Neural cell (in vitro differentiated cells): ENCODE results near the gene SMIM36. TPM values are rescaled to one million over a fixed set of nuclear protein-coding genes. Genes with fewer than 3 reads are reported as not detected.

ENCODE experiments used
- H2AFZ ChIP-seq: fragments of 200-600, 300-800 bp; sonication (generic), shearing (Covaris generic); 2 replicates; pipeline ENCODE4 v1.6.0; 2014; ENCODE audit warnings: low read depth, mild to moderate bottlenecking, antibody characterized with exemption, low read length, moderate library complexity
- H3F3A ChIP-seq: fragments of 200-600 bp; shearing (Covaris generic); 2 replicates; pipeline ENCODE4 v1.6.1; 2016; ENCODE audit warnings: mild to moderate bottlenecking, moderate library complexity, mixed read lengths, antibody characterized with exemption, low read length; ENCODE audit not compliant: insufficient read depth, poor library complexity, severe bottlenecking
- H3K27ac ChIP-seq: fragments of 200-600, 300-800 bp; sonication (generic), shearing (Covaris generic); 2 replicates; pipeline ENCODE4 v1.5.1; 2014; ENCODE audit warnings: mild to moderate bottlenecking, low read length, moderate library complexity
- H3K27me3 ChIP-seq: fragments of 300-800, 200-600 bp; sonication (generic), shearing (Covaris generic); 2 replicates; pipeline ENCODE4 v1.6.0; 2014; ENCODE audit warnings: mild to moderate bottlenecking, low read depth, low read length, moderate library complexity; ENCODE audit not compliant: insufficient read depth
- H3K36me3 ChIP-seq: fragments of 300-800, 200-600 bp; sonication (generic), shearing (Covaris generic); 2 replicates; pipeline ENCODE4 v1.5.1; 2014; ENCODE audit warnings: mild to moderate bottlenecking, antibody characterized with exemption, low read length, moderate library complexity; ENCODE audit not compliant: insufficient read depth
- H3K4me2 ChIP-seq: fragments of 300-800, 200-600 bp; sonication (generic), shearing (Covaris generic); 2 replicates; pipeline ENCODE4 v1.6.0; 2014; ENCODE audit warnings: mild to moderate bottlenecking, low read length
- H3K4me3 ChIP-seq: fragments of 300-800, 200-600 bp; sonication (generic), shearing (Covaris generic); 2 replicates; pipeline ENCODE4 v1.5.1; 2014; ENCODE audit warnings: mild to moderate bottlenecking, low read length, moderate library complexity
- H3K79me2 ChIP-seq: fragments of 200-600 bp; shearing (Covaris generic); replicated peaks from 2 replicates; pipeline ENCODE4 v1.6.0; 2014; ENCODE audit warnings: mild to moderate bottlenecking, low read length, moderate library complexity; ENCODE audit not compliant: insufficient read depth
- H3K9ac ChIP-seq: fragments of 300-800, 200-600 bp; sonication (generic), shearing (Covaris generic); 2 replicates; pipeline ENCODE4 v1.6.1; 2016; ENCODE audit warnings: mild to moderate bottlenecking, low read length, mixed read lengths
- H3K9me2 ChIP-seq: fragments of 200-600 bp; shearing (Covaris generic); 2 replicates; pipeline ENCODE4 v1.6.1; 2016; ENCODE audit warnings: mild to moderate bottlenecking, low read length, mixed read lengths; ENCODE audit not compliant: insufficient read depth
- H3K9me3 ChIP-seq: fragments of 200-600, 300-800 bp; sonication (generic), shearing (Covaris generic); 2 replicates; pipeline ENCODE4 v1.6.1; 2016; ENCODE audit warnings: mild to moderate bottlenecking, mixed run types, low read length, moderate library complexity, mixed read lengths
- H4K20me1 ChIP-seq: fragments of 200-600 bp; shearing (Covaris generic); 2 replicates; pipeline ENCODE4 v1.6.1; 2016; ENCODE audit warnings: mild to moderate bottlenecking, mixed run types; ENCODE audit not compliant: insufficient read depth
- CTCF ChIP-seq: fragments of 450-650 bp; IDR thresholded peaks from 2 replicates; pipeline ENCODE4 v1.5.1; 2014; ENCODE audit warnings: antibody characterized with exemption, mild to moderate bottlenecking, moderate library complexity; ENCODE audit not compliant: poor library complexity, severe bottlenecking
- EP300 ChIP-seq: fragments of 450-650 bp; conservative IDR thresholded peaks from 2 replicates; pipeline ENCODE4 v1.6.1; 2014; ENCODE audit warnings: antibody characterized with exemption, mild to moderate bottlenecking, moderate library complexity; ENCODE audit not compliant: poor library complexity, severe bottlenecking
- EZH2 ChIP-seq: fragments of 200-600, 300-800 bp; shearing (Covaris generic), sonication (generic); IDR thresholded peaks from 2 replicates; pipeline ENCODE4 v1.6.1; 2014; ENCODE audit warnings: antibody characterized with exemption, low read length, borderline replicate concordance, mild to moderate bottlenecking; ENCODE audit not compliant: insufficient read depth, poor library complexity, severe bottlenecking
- MXI1 ChIP-seq: fragments of 450-650 bp; conservative IDR thresholded peaks from 2 replicates; pipeline ENCODE4 v1.6.1; 2014; ENCODE audit warnings: antibody characterized with exemption, mild to moderate bottlenecking; ENCODE audit not compliant: poor library complexity, severe bottlenecking
- POLR2AphosphoS5 ChIP-seq: IDR thresholded peaks from 2 replicates; pipeline ENCODE4 v1.6.1; 2012
- RAD21 ChIP-seq: fragments of 450-650 bp; conservative IDR thresholded peaks from 2 replicates; pipeline ENCODE4 v1.6.1; 2014; ENCODE audit warnings: antibody characterized with exemption, mild to moderate bottlenecking, moderate library complexity
- REST ChIP-seq: IDR thresholded peaks from 2 replicates; pipeline ENCODE4 v1.6.1; 2012; ENCODE audit warnings: borderline replicate concordance
- SMC3 ChIP-seq: fragments of 450-650 bp; conservative IDR thresholded peaks from 2 replicates; pipeline ENCODE4 v1.6.1; 2014; ENCODE audit warnings: antibody characterized with exemption, mild to moderate bottlenecking, moderate library complexity; ENCODE audit not compliant: poor library complexity
- TAF1 ChIP-seq: IDR thresholded peaks from 2 replicates; pipeline ENCODE4 v1.6.1; 2012; ENCODE audit warnings: low read depth
- polyA plus RNA-seq: library from polyadenylated mRNA; depleted of rRNA; stranded (reverse); fragments of >200 nt; gene quantifications from 2 replicates; pipeline ENCODE4 v1.2.3, GENCODE V29; 2014

SMIM36 gene
- polyA plus RNA-seq, 1 donor from 2014 or later = not detected

GRCh38 chr17:55549140-55549539 is 37.9 kb upstream of the SMIM36 start:
- H3K4me2 ChIP-seq = no peak overlapping the region
- no peaks in the 10 kb centered on the region for H3K36me3 ChIP-seq
- TF ChIP-seq EP300 (no peak), RAD21 (no peak), MXI1 (no peak), SMC3 (no peak), REST (no peak), CTCF (no peak), EZH2 (no peak), TAF1 (no peak), POLR2AphosphoS5 (no peak)
- H2AFZ ChIP-seq = no peak overlapping the region
- H3K27me3 ChIP-seq = no peaks in the 10 kb centered on the region
- no peaks in the 10 kb centered on the region for H4K20me1 ChIP-seq
- H3K9me3 ChIP-seq = no peaks in the 10 kb centered on the region
- no peak overlapping the region for H3K4me3 ChIP-seq
- H3K9ac ChIP-seq = no peak overlapping the region
- no peaks in the 10 kb centered on the region for H3F3A ChIP-seq
- H3K79me2 ChIP-seq = no peaks in the 10 kb centered on the region
- no peak overlapping the region for H3K27ac ChIP-seq
- H3K9me2 ChIP-seq = no peaks in the 10 kb centered on the region

- TF ChIP-seq MXI1 (no peak), POLR2AphosphoS5 (no peak), REST (no peak), CTCF (no peak)
These were observed 35.9 kb upstream of the SMIM36 start for GRCh38 chr17:55546991-55547664.

More at GRCh38 chr17:55546991-55547664, 35.9 kb upstream of the SMIM36 start:
- no peak overlapping the region for H3K4me2 ChIP-seq
- no peak overlapping the region for H3K27ac ChIP-seq
- H2AFZ ChIP-seq = no peak overlapping the region
- H3K36me3 ChIP-seq = no peaks in the 10 kb centered on the region
- H3K9me2 ChIP-seq = no peaks in the 10 kb centered on the region
- H3K9ac ChIP-seq = no peak overlapping the region
- no peaks in the 10 kb centered on the region for H3K9me3 ChIP-seq
- H3K79me2 ChIP-seq = no peaks in the 10 kb centered on the region
- no peaks in the 10 kb centered on the region for H4K20me1 ChIP-seq
- no peaks in the 10 kb centered on the region for H3K27me3 ChIP-seq
- no peaks in the 10 kb centered on the region for H3F3A ChIP-seq
- no peak overlapping the region for H3K4me3 ChIP-seq
